Uterus (tissue), 4 donors: ENCODE measurements around the gene SSBP1. TPM values are rescaled to one million over a fixed set of nuclear protein-coding genes. Genes with fewer than 3 reads are reported as not detected.

Experiments used
- DNase-seq, 2 donors: peaks; one replicate each; pipeline ENCODE4 v3.0.0-alpha.2; 2019 to 2020
- H3K27ac ChIP-seq, 2 donors: fragments of 200-600 bp; sonication (generic); 1 replicate in 1 of 2; 2 replicates in 1 of 2; pipeline ENCODE4 v1.5.1; 2016 to 2018
- H3K27me3 ChIP-seq, 2 donors: fragments of 200-600 bp; sonication (generic); one replicate each; pipeline ENCODE4 v1.5.1; 2018 to 2019; ENCODE audit warnings: control low read depth in 1 of 2
- H3K36me3 ChIP-seq, 2 donors: fragments of 200-600 bp; sonication (generic); one replicate each; pipeline ENCODE4 v1.5.1; 2019; ENCODE audit warnings: control low read depth in 1 of 2
- H3K4me1 ChIP-seq, 2 donors: fragments of 200-600 bp; sonication (generic); one replicate each; pipeline ENCODE4 v1.5.1; 2018 to 2019; ENCODE audit warnings: control low read depth in 1 of 2
- H3K4me3 ChIP-seq, 2 donors: fragments of 200-600 bp; sonication (generic); 1 replicate in 1 of 2; 2 replicates in 1 of 2; pipeline ENCODE4 v1.5.1; 2018 to 2019; ENCODE audit warnings: mild to moderate bottlenecking in 1 of 2
- H3K9me3 ChIP-seq, 2 donors: fragments of 200-600 bp; sonication (generic); one replicate each; pipeline ENCODE4 v1.5.1; 2019; ENCODE audit warnings: control low read depth in 1 of 2
- CTCF ChIP-seq, 4 experiments: fragments of 200-600 bp in 2 of 4; fragments of 450-650 bp in 2 of 4; sonication (generic) in 2 of 4; IDR thresholded peaks; one replicate each; pipeline ENCODE4 v1.5.1; 2016 to 2019; ENCODE audit warnings: antibody characterized with exemption in 4 of 4, mild to moderate bottlenecking in 2 of 4, moderate library complexity in 1 of 4
- POLR2A ChIP-seq, 2 donors: fragments of 450-650 bp; IDR thresholded peaks; one replicate each; pipeline ENCODE4 v1.6.1; 2016; ENCODE audit warnings: antibody characterized with exemption in 2 of 2, mild to moderate bottlenecking in 1 of 2, moderate library complexity in 1 of 2
- intact Hi-C: fragments of 100-400 bp; cut with DNase I; formaldehyde crosslinking; loops from one replicate; pipeline ENCODE4 v1.15.1; 2023; ENCODE audit warnings: low total_unique reads
- total RNA-seq, 4 donors: library from RNA; depleted of rRNA in 3 of 4; stranded (reverse); fragments of >200 nt in 3 of 4; gene quantifications; one replicate each; pipeline versions ENCODE4 v1.1.0 to v1.2.4, GENCODE V29; 2014 to 2023
- donor health status: DM: yes; HTN: yes; CAD: no.

SSBP1 gene
- total RNA-seq, 4 donors from 2014 or later, result 56.9 to 110 (median 71.8) TPM

DNA sequence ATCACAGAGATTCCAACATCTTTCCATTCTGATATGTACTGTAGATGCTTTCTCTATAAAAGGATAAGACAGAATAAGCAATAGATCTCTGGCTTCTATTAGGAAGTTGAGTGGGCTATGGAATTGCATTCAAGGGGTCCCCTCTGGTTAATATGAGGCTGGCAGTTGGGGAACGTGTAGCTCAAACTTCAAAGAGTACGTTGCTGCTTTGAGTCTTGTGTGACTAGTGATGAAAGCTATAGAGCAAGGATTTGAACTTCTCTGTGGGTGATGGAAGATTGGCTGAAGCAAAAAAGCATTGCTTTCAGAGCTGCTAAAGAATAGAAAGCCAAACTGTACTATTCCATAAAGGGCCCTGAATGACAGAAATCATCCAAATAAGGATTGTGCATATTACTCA is 23.6 kb upstream of the SSBP1 start:
- H3K4me3 ChIP-seq, result no peak overlapping the region
- H3K27me3 ChIP-seq, result no peaks in the 10 kb centered on the region
- no peaks in the 10 kb centered on the region for H3K36me3 ChIP-seq
- TF ChIP-seq CTCF (IDR thresholded peaks at IDR 0.05) (no peak), POLR2A (IDR thresholded peaks at IDR 0.05) (no peak)
- H3K27ac ChIP-seq, result no peak overlapping the region
- DNase-seq, result no peak
- intact Hi-C loops, result no loop called here
- no peaks in the 10 kb centered on the region for H3K4me1 ChIP-seq
- H3K9me3 ChIP-seq, result no peaks in the 10 kb centered on the region

DNA sequence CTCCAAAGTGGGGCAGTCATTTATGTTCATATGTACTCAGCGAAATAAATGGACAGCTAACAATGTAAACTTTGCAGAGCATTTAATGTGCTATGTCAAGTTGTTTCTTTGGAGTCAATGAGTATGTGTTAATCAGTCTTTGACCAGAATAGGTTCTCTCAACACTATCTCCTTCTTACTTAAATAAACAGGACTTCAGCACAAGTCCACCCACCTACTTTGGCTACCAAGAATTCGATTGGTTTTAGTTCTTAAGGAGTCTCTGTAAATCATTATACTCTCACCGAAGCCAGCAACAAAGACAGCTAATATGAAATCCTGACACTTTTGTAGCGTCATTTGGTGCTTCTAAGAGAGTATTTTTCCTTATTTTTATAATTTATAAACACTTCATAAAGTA is 23.1 kb upstream of the SSBP1 start:
- no peak for TF ChIP-seq CTCF (IDR thresholded peaks at IDR 0.05)
- no peak for TF ChIP-seq POLR2A (IDR thresholded peaks at IDR 0.05)
- Histone ChIP-seq H3K4me1 (no peaks in the 10 kb centered on the region), H3K27me3 (no peaks in the 10 kb centered on the region), H3K36me3 (no peaks in the 10 kb centered on the region), H3K4me3 (no peak overlapping the region), H3K27ac (no peak overlapping the region), H3K9me3 (no peaks in the 10 kb centered on the region)
- DNase-seq, result no peak
- intact Hi-C loops, result no loop called here

DNA sequence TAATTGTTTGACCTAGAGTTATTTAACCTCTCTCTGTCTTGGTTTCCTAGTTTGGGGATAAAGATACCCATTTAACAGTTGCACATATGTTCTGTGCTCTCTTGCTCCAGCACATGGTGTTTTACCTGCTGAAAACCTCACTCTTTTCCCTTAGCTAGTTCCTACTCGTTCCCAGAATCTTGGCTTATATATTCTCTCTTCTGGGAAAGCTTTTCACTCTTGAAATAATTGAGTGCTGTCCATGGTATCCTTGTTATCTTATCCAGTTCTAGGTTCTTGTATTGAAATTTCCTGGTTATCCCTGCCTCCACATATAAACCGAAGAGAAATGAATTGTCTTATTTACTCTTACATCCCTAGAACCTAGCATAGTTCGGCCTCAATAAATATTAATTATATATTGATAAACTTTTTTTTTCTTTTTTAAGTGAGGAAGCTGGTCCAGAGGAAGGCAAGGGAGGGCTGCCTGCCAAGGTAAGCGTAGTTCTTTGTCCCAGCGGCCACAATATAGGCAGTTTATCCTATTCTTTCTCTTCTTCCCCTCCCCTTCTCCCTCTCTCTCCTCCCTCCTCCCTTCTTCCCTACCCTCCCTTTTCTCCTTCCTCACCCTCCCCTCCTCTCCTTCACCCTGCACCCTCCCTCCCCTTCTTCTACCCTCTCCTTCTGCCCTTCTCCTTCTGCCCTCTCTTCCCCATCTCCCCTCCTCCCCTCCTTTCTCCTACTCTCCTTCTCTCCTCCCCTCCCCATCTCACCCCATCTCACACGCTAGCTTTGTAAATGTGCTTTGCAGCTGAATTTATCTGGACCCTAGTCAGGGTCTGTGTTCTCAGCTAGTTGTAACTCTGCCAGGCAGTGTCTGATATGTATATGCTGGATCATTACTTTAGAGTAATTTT is 22.1 kb upstream of the SSBP1 start:
- H3K27me3 ChIP-seq, result no peaks in the 10 kb centered on the region
- no peak overlapping the region for H3K4me3 ChIP-seq
- H3K9me3 ChIP-seq, result no peaks in the 10 kb centered on the region
- no peak overlapping the region for H3K27ac ChIP-seq
- no peak for DNase-seq
- intact Hi-C loops, result no loop called here
- no peaks in the 10 kb centered on the region for H3K4me1 ChIP-seq
- no peaks in the 10 kb centered on the region for H3K36me3 ChIP-seq
- TF ChIP-seq CTCF (IDR thresholded peaks at IDR 0.05), result no peak

DNA sequence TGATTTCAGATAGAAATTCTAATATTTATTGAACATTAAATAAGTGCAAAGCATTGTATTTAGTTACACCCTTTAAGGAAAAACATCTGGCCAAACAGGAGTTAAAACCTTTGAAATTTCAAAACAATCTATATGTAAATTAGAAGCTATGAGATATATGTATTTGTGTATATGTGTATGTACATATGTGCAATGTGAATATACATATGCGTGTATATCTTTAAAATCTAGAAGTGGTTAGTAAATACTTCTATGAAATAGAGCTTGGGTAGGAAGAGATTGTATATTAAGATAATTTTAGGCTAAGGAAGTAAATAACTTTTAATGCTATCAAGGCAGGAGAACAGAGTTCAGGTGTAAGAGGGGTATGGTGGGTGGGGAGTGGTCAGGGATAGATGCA is 20.7 kb upstream of the SSBP1 start:
- Histone ChIP-seq H3K27ac (no peak overlapping the region), H3K4me3 (no peak overlapping the region), H3K4me1 (no peaks in the 10 kb centered on the region), H3K36me3 (no peaks in the 10 kb centered on the region), H3K9me3 (no peaks in the 10 kb centered on the region), H3K27me3 (no peaks in the 10 kb centered on the region)
- intact Hi-C loops, result no loop called here
- no peak for TF ChIP-seq POLR2A (IDR thresholded peaks at IDR 0.05)
- no peak for TF ChIP-seq CTCF (IDR thresholded peaks at IDR 0.05)
- no peak for DNase-seq

DNA sequence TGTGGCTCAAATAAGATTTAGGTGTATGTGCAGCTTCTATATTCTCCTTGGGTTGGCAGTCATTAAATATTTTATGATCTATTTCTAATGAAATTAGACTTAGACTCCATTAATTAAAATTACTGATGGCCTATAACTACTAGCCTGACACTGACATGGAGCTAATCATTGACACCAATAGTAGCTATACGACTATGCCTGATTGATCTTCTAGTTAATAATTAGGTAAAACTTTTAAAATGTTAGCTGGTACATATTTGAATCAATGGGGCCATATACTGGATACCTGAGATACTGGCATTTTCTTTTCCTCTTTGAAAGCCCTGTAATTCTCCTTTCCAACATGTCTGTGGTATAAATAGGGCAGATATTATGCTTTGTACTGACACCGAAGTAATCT is 15.6 kb upstream of the SSBP1 start:
- no peak overlapping the region for H3K4me3 ChIP-seq
- TF ChIP-seq CTCF (IDR thresholded peaks at IDR 0.05) (no peak), POLR2A (IDR thresholded peaks at IDR 0.05) (no peak)
- H3K27me3 ChIP-seq, result no peaks in the 10 kb centered on the region
- H3K36me3 ChIP-seq, result no peaks in the 10 kb centered on the region
- H3K27ac ChIP-seq, result no peak overlapping the region
- no peaks in the 10 kb centered on the region for H3K9me3 ChIP-seq
- no peak for DNase-seq
- intact Hi-C loops, result no loop called here
- H3K4me1 ChIP-seq, result no peaks in the 10 kb centered on the region
